Keratinocyte (primary cell): ENCODE results near the gene ABHD2. TPM values are rescaled to one million over a fixed set of nuclear protein-coding genes. Genes with fewer than 3 reads are reported as not detected.
"Not testable (repeated sequence)": the region's sequence is repeated elsewhere in the genome, so short reads cannot be mapped to it uniquely, and the experiment has no call there.

Experiments
- DNase-seq: peaks from one replicate; pipeline ENCODE4 v3.0.0-alpha.2; 2011; ENCODE audit warnings: low read depth, missing footprints, low spot score
- FAIRE-seq: peaks from 2 replicates; lab custom pipeline; 2011; peaks lifted over from hg19 to GRCh38; lab: Jason Lieb, UNC
- H2AFZ ChIP-seq: 2 replicates; pipeline ENCODE4 v1.6.0; 2012; ENCODE audit warnings: low read length, control low read depth, inconsistent platforms; ENCODE audit not compliant: control insufficient read depth
- H3K27ac ChIP-seq: 2 replicates; pipeline ENCODE4 v1.5.1; 2011; ENCODE audit warnings: low read length; ENCODE audit not compliant: control insufficient read depth, insufficient read depth
- H3K27me3 ChIP-seq: 3 replicates; pipeline ENCODE4 v1.6.0; 2011; ENCODE audit warnings: low read length; ENCODE audit not compliant: control insufficient read depth, insufficient read depth; ENCODE audit errors: extremely low read depth
- H3K36me3 ChIP-seq, 2 experiments: 2 replicates in 1 of 2; 3 replicates in 1 of 2; pipeline ENCODE4 v1.5.1; 2011; ENCODE audit warnings: low read length in 2 of 2, mild to moderate bottlenecking in 1 of 2; ENCODE audit not compliant: control insufficient read depth in 2 of 2, insufficient read depth in 2 of 2; ENCODE audit errors: extremely low read depth in 1 of 2
- H3K4me1 ChIP-seq: 3 replicates; pipeline ENCODE4 v1.5.1; 2011; ENCODE audit warnings: low read length; ENCODE audit not compliant: control insufficient read depth, insufficient read depth; ENCODE audit errors: extremely low read depth
- H3K4me2 ChIP-seq: 3 replicates; pipeline ENCODE4 v1.6.0; 2011; ENCODE audit warnings: low read depth, low read length; ENCODE audit not compliant: control insufficient read depth, insufficient read depth; ENCODE audit errors: extremely low read depth
- H3K4me3 ChIP-seq, 3 experiments: fragments of 200-600 bp in 1 of 3; sonication (generic) in 1 of 3; 2 replicates in 2 of 3; 3 replicates in 1 of 3; pipeline ENCODE4 v1.5.1; 2011 to 2016; ENCODE audit warnings: low read length in 3 of 3, mild to moderate bottlenecking in 3 of 3, control low read depth in 2 of 3, inconsistent platforms in 1 of 3, low read depth in 1 of 3, mixed read lengths in 1 of 3, mixed run types in 1 of 3, moderate library complexity in 1 of 3; ENCODE audit not compliant: control insufficient read depth in 2 of 3, insufficient read depth in 2 of 3; ENCODE audit errors: extremely low read depth in 1 of 3
- H3K79me2 ChIP-seq: 2 replicates; pipeline ENCODE4 v1.6.0; 2012; ENCODE audit warnings: low read length; ENCODE audit not compliant: control insufficient read depth, insufficient read depth
- H3K9ac ChIP-seq: 3 replicates; pipeline ENCODE4 v1.6.0; 2011; ENCODE audit warnings: low read length; ENCODE audit not compliant: control insufficient read depth, insufficient read depth; ENCODE audit errors: extremely low read depth
- H3K9me1 ChIP-seq: 3 replicates; pipeline ENCODE4 v1.6.0; 2011; ENCODE audit warnings: low read length; ENCODE audit not compliant: control insufficient read depth, insufficient read depth; ENCODE audit errors: extremely low read depth
- H3K9me3 ChIP-seq: 2 replicates; pipeline ENCODE4 v1.5.1; 2012; ENCODE audit warnings: low read depth, low read length; ENCODE audit not compliant: control insufficient read depth
- H4K20me1 ChIP-seq: 3 replicates; pipeline ENCODE4 v1.6.0; 2011; ENCODE audit warnings: low read length; ENCODE audit not compliant: control insufficient read depth, insufficient read depth; ENCODE audit errors: extremely low read depth
- EZH2 ChIP-seq: IDR thresholded peaks from one replicate; pipeline ENCODE4 v1.6.1; 2012; ENCODE audit warnings: inconsistent platforms, mild to moderate bottlenecking, low read length, moderate library complexity
- dilution Hi-C: fragments of 300-500 bp; cut with MboI; formaldehyde crosslinking; loops from one replicate; pipeline ENCODE4 v1.7.0; 2020; ENCODE audit warnings: low sequenced_read_pairs; ENCODE audit not compliant: extremely low pct_ligation_motif_present
- polyA plus RNA-seq, 5 experiments: library from polyadenylated mRNA; depleted of rRNA in 3 of 5; stranded (reverse) in 3 of 5; stranded (forward) in 1 of 5; unstranded in 1 of 5; fragments of >200 nt; gene quantifications; 1 replicate in 1 of 5; 2 replicates in 3 of 5; 3 replicates in 1 of 5; pipeline versions ENCODE4 v1.2.1 to v1.2.3, GENCODE V29; 2011 to 2012; ENCODE audit warnings: missing spikeins in 2 of 5, low read depth in 1 of 5, low replicate concordance in 1 of 5
- TF ChIP-seq, protein P1 (sequence below), 3 experiments: IDR thresholded peaks in 1 of 3; conservative IDR thresholded peaks in 1 of 3; optimal IDR thresholded peaks in 1 of 3; 2 replicates in 2 of 3; 3 replicates in 1 of 3; pipeline versions ENCODE3 to v1.5.1; 2011; ENCODE audit warnings: low read length in 3 of 3, mild to moderate bottlenecking in 3 of 3, moderate library complexity in 2 of 3, control low read depth in 1 of 3, inconsistent platforms in 1 of 3; ENCODE audit not compliant: insufficient read depth in 2 of 3; ENCODE audit errors: extremely low read depth in 1 of 3

ABHD2 gene
- polyA plus RNA-seq, 1 donor (not counting 4 experiments of a cell fraction or from before 2014, with no cell fraction given), result 22.8 TPM

GRCh38 chr15:89083246-89083645 lies 5.0 kb upstream of the ABHD2 start:
- Histone ChIP-seq H3K27me3 (no peaks in the 10 kb centered on the region), H3K36me3 (no peaks in the 10 kb centered on the region), H3K9ac (no peak overlapping the region), H3K9me1 (no peaks in the 10 kb centered on the region), H3K27ac (no peak overlapping the region), H3K4me2 (no peak overlapping the region), H3K9me3 (no peaks in the 10 kb centered on the region), H3K4me1 (peaks cover 13% of the 10 kb centered on the region), H2AFZ (no peak overlapping the region), H4K20me1 (no peaks in the 10 kb centered on the region), H3K79me2 (no peaks in the 10 kb centered on the region), H3K4me3 (no peak overlapping the region)
- DNase-seq (no peak), FAIRE-seq (no peak)
- dilution Hi-C loops, result no loop called here
- no peak for TF ChIP-seq EZH2
- TF ChIP-seq, protein P1, sequence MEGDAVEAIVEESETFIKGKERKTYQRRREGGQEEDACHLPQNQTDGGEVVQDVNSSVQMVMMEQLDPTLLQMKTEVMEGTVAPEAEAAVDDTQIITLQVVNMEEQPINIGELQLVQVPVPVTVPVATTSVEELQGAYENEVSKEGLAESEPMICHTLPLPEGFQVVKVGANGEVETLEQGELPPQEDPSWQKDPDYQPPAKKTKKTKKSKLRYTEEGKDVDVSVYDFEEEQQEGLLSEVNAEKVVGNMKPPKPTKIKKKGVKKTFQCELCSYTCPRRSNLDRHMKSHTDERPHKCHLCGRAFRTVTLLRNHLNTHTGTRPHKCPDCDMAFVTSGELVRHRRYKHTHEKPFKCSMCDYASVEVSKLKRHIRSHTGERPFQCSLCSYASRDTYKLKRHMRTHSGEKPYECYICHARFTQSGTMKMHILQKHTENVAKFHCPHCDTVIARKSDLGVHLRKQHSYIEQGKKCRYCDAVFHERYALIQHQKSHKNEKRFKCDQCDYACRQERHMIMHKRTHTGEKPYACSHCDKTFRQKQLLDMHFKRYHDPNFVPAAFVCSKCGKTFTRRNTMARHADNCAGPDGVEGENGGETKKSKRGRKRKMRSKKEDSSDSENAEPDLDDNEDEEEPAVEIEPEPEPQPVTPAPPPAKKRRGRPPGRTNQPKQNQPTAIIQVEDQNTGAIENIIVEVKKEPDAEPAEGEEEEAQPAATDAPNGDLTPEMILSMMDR (optimal IDR thresholded peaks at IDR 0.05 in 1 of 3, IDR thresholded peaks at IDR 0.05 in 1 of 3, conservative IDR thresholded peaks at IDR 0.05 in 1 of 3; ENCODE audit: extremely low read depth in 1 of 3, insufficient read depth in 2 of 3, low read length in 3 of 3), result no peak

DNA sequence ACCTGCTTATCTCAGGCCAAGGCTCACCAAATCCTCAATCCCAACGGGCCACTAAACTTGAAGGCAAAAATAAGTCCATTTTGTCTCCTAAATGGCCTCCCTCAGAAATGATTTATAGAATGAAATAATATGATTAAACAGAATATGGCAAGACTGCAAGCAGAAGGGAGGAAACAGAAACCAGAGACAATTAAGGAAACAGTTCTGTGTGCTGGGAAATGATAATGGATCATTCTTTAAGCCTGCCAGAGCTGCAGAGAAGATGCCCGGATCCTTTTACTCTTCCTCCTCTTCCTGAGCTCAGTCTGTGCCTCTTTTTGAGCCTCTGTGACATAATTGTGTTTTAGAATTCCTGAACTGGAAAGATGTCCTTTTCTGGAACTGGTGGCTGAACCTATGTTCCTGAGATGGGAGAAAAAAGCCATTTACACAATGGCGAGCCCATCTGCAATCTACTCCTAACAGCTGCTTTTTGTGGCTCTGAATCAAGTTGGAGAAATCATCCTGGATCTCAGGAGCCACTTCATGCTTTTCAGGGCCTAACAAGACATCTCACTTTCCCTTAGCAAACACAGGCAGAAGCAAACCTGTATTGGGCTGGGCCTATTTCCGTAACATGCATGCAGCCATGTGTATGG lies 2.8 kb upstream of the ABHD2 start:
- no peak for TF ChIP-seq EZH2
- TF ChIP-seq, protein P1 (optimal IDR thresholded peaks at IDR 0.05 in 1 of 3, IDR thresholded peaks at IDR 0.05 in 1 of 3, conservative IDR thresholded peaks at IDR 0.05 in 1 of 3; ENCODE audit: extremely low read depth in 1 of 3, insufficient read depth in 2 of 3, low read length in 3 of 3), result no peak
- H2AFZ ChIP-seq, result no peak overlapping the region
- H3K36me3 ChIP-seq, result no peaks in the 10 kb centered on the region
- H3K9me1 ChIP-seq, result no peaks in the 10 kb centered on the region
- no peak overlapping the region for H3K4me2 ChIP-seq
- no peak overlapping the region for H3K9ac ChIP-seq
- H3K79me2 ChIP-seq, result peaks cover 11% of the 10 kb centered on the region
- no peaks in the 10 kb centered on the region for H3K9me3 ChIP-seq
- H3K4me1 ChIP-seq, result peaks cover 29% of the 10 kb centered on the region
- H4K20me1 ChIP-seq, result no peaks in the 10 kb centered on the region
- dilution Hi-C loops, result no loop called here
- no peak overlapping the region for H3K27ac ChIP-seq
- no peak overlapping the region for H3K4me3 ChIP-seq
- H3K27me3 ChIP-seq, result no peaks in the 10 kb centered on the region
- DNase-seq (no peak), FAIRE-seq (no peak)

DNA sequence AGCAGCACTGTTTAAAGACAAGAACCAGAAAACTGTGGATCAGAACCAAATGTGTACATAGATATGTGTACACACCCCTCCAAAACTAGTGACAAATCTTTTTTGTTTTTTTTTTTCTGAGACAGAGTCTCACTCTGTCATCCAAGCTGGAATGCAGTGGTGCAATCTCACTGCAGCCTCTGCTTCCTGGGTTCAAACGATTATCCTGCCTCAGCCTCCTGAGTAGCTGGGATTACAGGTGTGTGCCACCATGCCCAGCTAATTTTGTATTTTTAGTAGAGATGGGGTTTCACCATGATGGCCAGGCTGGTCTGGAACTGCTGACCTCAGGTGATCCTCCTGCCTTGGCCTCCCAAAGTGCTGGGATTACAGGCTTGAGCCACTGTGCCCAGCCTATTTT lies 2.3 kb upstream of the ABHD2 start:
- H3K36me3 ChIP-seq, dilution Hi-C loops, H3K27ac ChIP-seq, H3K9me3 ChIP-seq, H2AFZ ChIP-seq, H3K9ac ChIP-seq, H3K27me3 ChIP-seq, DNase-seq, FAIRE-seq, H3K4me3 ChIP-seq, H4K20me1 ChIP-seq, H3K9me1 ChIP-seq, H3K4me2 ChIP-seq: not testable (repeated sequence)
- peaks cover 12% of the 10 kb centered on the region for H3K79me2 ChIP-seq
- H3K4me1 ChIP-seq, result peaks cover 34% of the 10 kb centered on the region

- H3K27me3 ChIP-seq, H2AFZ ChIP-seq, dilution Hi-C loops, H4K20me1 ChIP-seq, H3K9me1 ChIP-seq, H3K4me2 ChIP-seq, H3K4me3 ChIP-seq, H3K9ac ChIP-seq, H3K27ac ChIP-seq, H3K36me3 ChIP-seq, FAIRE-seq, DNase-seq, H3K9me3 ChIP-seq: not testable (repeated sequence)
- H3K79me2 ChIP-seq, result peaks cover 15% of the 10 kb centered on the region
- peaks cover 38% of the 10 kb centered on the region for H3K4me1 ChIP-seq
Measured at GRCh38 chr15:89086390-89086789, 1.9 kb upstream of the ABHD2 start.
